Measurements from ENCODE around the gene SAMD5. TPM values are rescaled to one million over a fixed set of nuclear protein-coding genes. Genes with fewer than 3 reads are reported as not detected.

The SAMD5 gene
- total and polyA plus RNA-seq, 9 of the 15 experiments (the other 6 are each of a cell fraction or from before 2014, with no cell fraction given), result 0.15 to 0.91 (median 0.55) TPM

DNA sequence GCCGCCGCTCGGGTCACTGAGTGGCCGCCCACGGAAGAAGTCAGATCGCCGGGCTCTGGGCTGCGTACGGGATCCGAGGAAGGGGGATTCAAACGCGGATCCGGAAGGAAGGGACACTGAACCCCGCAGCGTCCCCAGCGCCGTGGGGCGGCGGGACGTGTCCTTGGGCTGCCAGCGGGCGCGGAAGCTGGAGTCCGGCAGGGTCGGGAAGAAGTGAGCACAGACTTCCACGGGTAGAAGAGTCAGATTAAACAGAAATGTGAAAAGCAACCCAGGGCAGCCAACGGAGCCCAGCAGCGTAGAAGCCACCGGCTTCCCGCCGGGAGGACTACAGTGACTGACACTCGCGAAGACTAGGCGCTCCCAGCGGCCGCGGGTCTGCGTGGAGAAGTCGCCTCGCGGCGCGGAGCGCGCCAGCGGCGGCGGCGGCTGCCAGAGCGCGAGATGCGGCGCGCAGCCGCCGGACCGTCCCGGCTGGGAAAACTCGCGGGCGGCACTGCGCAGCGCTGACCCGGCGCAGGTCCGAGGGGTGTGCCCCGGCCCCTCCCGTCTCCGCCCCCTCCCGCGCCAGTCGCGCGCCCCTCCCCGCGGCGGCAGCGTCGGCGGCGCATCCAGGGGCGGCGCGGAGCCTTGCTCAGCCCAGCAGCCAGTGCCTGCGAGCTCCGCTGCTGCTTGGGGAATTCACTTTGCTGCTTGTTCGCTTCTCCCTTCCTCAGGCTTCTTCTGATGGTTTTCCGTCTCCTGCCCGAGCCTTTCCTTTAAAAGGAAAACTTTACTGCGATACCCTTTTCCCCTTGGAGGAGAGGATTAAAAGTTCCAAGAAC lies at the start of gene SAMD5 (continued):
- TF ChIP-seq, protein P1, sequence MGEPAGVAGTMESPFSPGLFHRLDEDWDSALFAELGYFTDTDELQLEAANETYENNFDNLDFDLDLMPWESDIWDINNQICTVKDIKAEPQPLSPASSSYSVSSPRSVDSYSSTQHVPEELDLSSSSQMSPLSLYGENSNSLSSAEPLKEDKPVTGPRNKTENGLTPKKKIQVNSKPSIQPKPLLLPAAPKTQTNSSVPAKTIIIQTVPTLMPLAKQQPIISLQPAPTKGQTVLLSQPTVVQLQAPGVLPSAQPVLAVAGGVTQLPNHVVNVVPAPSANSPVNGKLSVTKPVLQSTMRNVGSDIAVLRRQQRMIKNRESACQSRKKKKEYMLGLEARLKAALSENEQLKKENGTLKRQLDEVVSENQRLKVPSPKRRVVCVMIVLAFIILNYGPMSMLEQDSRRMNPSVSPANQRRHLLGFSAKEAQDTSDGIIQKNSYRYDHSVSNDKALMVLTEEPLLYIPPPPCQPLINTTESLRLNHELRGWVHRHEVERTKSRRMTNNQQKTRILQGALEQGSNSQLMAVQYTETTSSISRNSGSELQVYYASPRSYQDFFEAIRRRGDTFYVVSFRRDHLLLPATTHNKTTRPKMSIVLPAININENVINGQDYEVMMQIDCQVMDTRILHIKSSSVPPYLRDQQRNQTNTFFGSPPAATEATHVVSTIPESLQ (CRISPR knock-in tag; IDR thresholded peaks at IDR 0.05), result no peak
- TF ChIP-seq ZNF639 (CRISPR knock-in tag; conservative IDR thresholded peaks at IDR 0.05 in 1 of 2, IDR thresholded peaks at IDR 0.05 in 1 of 2) (no peak), MEIS2 (IDR thresholded peaks at IDR 0.05; ENCODE audit: partially characterized antibody) (peak; percentile 46), NRF1 (conservative IDR thresholded peaks at IDR 0.05 in 1 of 2, IDR thresholded peaks at IDR 0.05 in 1 of 2) (peak; percentile 84 to 85; a peak in 2 of 4 replicates), SIRT6 (IDR thresholded peaks at IDR 0.05; ENCODE audit: low read depth, low read length) (no peak), CXXC5 (CRISPR knock-in tag; IDR thresholded peaks at IDR 0.05) (peak; percentile 61), PHF8 (IDR thresholded peaks at IDR 0.05; ENCODE audit: borderline replicate concordance, low read length) (no peak), CTCFL (IDR thresholded peaks at IDR 0.05; ENCODE audit: borderline replicate concordance, insufficient read depth, low read depth, low read length, poor library complexity, severe bottlenecking) (no peak), SAFB (IDR thresholded peaks at IDR 0.05; ENCODE audit: borderline replicate concordance, low read depth, low read length) (peak; percentile 90), ELF1 (tag; IDR thresholded peaks at IDR 0.05) (no peak), JUN (IDR thresholded peaks at IDR 0.05; ENCODE audit: borderline replicate concordance, low read depth, low read length) (no peak), JUN (CRISPR knock-in tag; IDR thresholded peaks at IDR 0.05; ENCODE audit: borderline replicate concordance) (no peak), ZNF174 (CRISPR knock-in tag; IDR thresholded peaks at IDR 0.05) (no peak), POLR2G (IDR thresholded peaks at IDR 0.05; ENCODE audit: low read depth, low read length) (0 out of 2 replicates have a peak, but pooled peaks have one; percentile 13), HNRNPUL1 (IDR thresholded peaks at IDR 0.05; ENCODE audit: low read length) (no peak), TBP (optimal IDR thresholded peaks at IDR 0.05; ENCODE audit: low read depth, low read length) (no peak), ZNF41 (CRISPR knock-in tag; conservative IDR thresholded peaks at IDR 0.05) (no peak), RBBP5 (IDR thresholded peaks at IDR 0.05; ENCODE audit: borderline replicate concordance, insufficient read depth, low read length, poor library complexity, severe bottlenecking) (no peak)
- TF ChIP-seq, protein P2, sequence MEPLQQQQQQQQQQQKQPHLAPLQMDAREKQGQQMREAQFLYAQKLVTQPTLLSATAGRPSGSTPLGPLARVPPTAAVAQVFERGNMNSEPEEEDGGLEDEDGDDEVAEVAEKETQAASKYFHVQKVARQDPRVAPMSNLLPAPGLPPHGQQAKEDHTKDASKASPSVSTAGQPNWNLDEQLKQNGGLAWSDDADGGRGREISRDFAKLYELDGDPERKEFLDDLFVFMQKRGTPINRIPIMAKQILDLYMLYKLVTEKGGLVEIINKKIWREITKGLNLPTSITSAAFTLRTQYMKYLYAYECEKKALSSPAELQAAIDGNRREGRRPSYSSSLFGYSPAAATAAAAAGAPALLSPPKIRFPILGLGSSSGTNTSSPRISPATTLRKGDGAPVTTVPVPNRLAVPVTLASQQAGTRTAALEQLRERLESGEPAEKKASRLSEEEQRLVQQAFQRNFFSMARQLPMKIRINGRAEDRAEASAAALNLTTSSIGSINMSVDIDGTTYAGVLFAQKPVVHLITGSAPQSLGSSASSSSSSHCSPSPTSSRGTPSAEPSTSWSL (CRISPR knock-in tag; IDR thresholded peaks at IDR 0.05; ENCODE audit: borderline replicate concordance), result no peak

Measured in K562 (cell line).